Prostate gland (tissue), 2 donors: ENCODE results near the gene ANGPTL1.

Experiments
- CTCF ChIP-seq, 4 experiments: fragments of 200-600 bp in 2 of 4; fragments of 450-650 bp in 2 of 4; sonication (generic) in 2 of 4; IDR thresholded peaks; 1 replicate in 3 of 4; 2 replicates in 1 of 4; pipeline ENCODE4 v1.5.1; 2016 to 2019; ENCODE audit warnings: antibody characterized with exemption in 4 of 4, mild to moderate bottlenecking in 2 of 4, moderate library complexity in 2 of 4
- POLR2AphosphoS5 ChIP-seq: sonication (generic); formaldehyde crosslinking; IDR thresholded peaks from one replicate; pipeline ENCODE4 v1.6.1; 2017; ENCODE audit warnings: antibody characterized with exemption

- no peak for TF ChIP-seq POLR2AphosphoS5
- no peak for TF ChIP-seq CTCF (IDR thresholded peaks at IDR 0.05)
Observed at GRCh38 chr1:178870221-178870620, 656 bp downstream of the ANGPTL1 start.
